ENCODE measurements around the gene BABAM2.
"Not testable (repeated sequence)": the region's sequence is repeated elsewhere in the genome, so short reads cannot be mapped to it uniquely, and the experiment has no call there.

- TF ChIP-seq, protein P1, sequence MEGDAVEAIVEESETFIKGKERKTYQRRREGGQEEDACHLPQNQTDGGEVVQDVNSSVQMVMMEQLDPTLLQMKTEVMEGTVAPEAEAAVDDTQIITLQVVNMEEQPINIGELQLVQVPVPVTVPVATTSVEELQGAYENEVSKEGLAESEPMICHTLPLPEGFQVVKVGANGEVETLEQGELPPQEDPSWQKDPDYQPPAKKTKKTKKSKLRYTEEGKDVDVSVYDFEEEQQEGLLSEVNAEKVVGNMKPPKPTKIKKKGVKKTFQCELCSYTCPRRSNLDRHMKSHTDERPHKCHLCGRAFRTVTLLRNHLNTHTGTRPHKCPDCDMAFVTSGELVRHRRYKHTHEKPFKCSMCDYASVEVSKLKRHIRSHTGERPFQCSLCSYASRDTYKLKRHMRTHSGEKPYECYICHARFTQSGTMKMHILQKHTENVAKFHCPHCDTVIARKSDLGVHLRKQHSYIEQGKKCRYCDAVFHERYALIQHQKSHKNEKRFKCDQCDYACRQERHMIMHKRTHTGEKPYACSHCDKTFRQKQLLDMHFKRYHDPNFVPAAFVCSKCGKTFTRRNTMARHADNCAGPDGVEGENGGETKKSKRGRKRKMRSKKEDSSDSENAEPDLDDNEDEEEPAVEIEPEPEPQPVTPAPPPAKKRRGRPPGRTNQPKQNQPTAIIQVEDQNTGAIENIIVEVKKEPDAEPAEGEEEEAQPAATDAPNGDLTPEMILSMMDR (IDR thresholded peaks at IDR 0.05; ENCODE audit: poor library complexity), result not testable (repeated sequence)
- not testable (repeated sequence) for TF ChIP-seq EZH2 (IDR thresholded peaks at IDR 0.05; ENCODE audit: borderline replicate concordance); EZH2phosphoT487 (IDR thresholded peaks at IDR 0.05; ENCODE audit: low read depth, severe bottlenecking, unreplicated experiment)
Observed at GRCh38 chr2:28259226-28259625, 368.7 kb downstream of the BABAM2 start.

Measured in hepatocyte (in vitro differentiated cells).